HepG2 (cell line): ENCODE results near the gene MT1M. TPM values are rescaled to one million over a fixed set of nuclear protein-coding genes. Genes with fewer than 3 reads are reported as not detected.
A peak's percentile ranks its signal among the peaks of the same experiment; 100 is the strongest.

ENCODE experiments used
- CEBPZ ChIP-seq: IDR thresholded peaks from 2 replicates; pipeline ENCODE4 v1.6.1; 2012; ENCODE audit warnings: low read length, improper control_type of control experiment
- ISX ChIP-seq: sonication (generic); formaldehyde crosslinking; conservative IDR thresholded peaks from 2 replicates; pipeline ENCODE4 v1.5.0; 2020; ENCODE audit warnings: missing genetic modification reagents
- PTBP1 ChIP-seq: fragments of 200-400 bp; formaldehyde crosslinking; IDR thresholded peaks from 2 replicates; pipeline ENCODE4 v1.6.1; 2018; ENCODE audit warnings: low read length, low read depth; ENCODE audit not compliant: poor library complexity, severe bottlenecking
- TBX2 ChIP-seq: sonication (generic); formaldehyde crosslinking; IDR thresholded peaks from 2 replicates; pipeline ENCODE4 v1.5.0; 2020; ENCODE audit warnings: missing genetic modification reagents, mild to moderate bottlenecking, borderline replicate concordance
- THAP9 ChIP-seq: sonication (generic); formaldehyde crosslinking; IDR thresholded peaks from 2 replicates; pipeline ENCODE4; 2020; ENCODE audit warnings: missing genetic modification reagents, mild to moderate bottlenecking, borderline replicate concordance
- ZFYVE20 ChIP-seq: sonication (generic); formaldehyde crosslinking; IDR thresholded peaks from 2 replicates; pipeline ENCODE4 v1.8.0; 2023; ENCODE audit warnings: low read depth, mild to moderate bottlenecking, moderate library complexity, missing genetic modification reagents, borderline replicate concordance
- ZNF318 ChIP-seq: sonication (generic); formaldehyde crosslinking; IDR thresholded peaks from 2 replicates; pipeline ENCODE4 v1.4.0; 2020; ENCODE audit warnings: mild to moderate bottlenecking, missing genetic modification reagents
- polyA plus RNA-seq, 8 experiments: library from polyadenylated mRNA; depleted of rRNA in 3 of 8; stranded (reverse) in 7 of 8; unstranded in 1 of 8; fragments of >200 nt; fragmentation: Illumina TruSeq in 4 of 8; extraction: Trizol in 4 of 8; gene quantifications; 2 replicates each; pipeline versions ENCODE4 v1.2.1 to v1.2.3, GENCODE V29; 2011 to 2016; ENCODE audit warnings: low read depth in 4 of 8, missing spikeins in 1 of 8, mixed read lengths in 1 of 8; ENCODE audit not compliant: insufficient read depth in 1 of 8
- total RNA-seq, 5 experiments: library from RNA; depleted of rRNA; stranded (reverse); fragments of >200 nt; fragmentation: Illumina TruSeq; extraction: Trizol; gene quantifications; 2 replicates each; pipeline ENCODE4 v1.2.3, GENCODE V29; 2016; ENCODE audit warnings: low read depth in 1 of 5
- TF ChIP-seq, protein P1 (sequence below): sonication (generic); formaldehyde crosslinking; IDR thresholded peaks from 2 replicates; pipeline ENCODE4 v1.8.1; 2023; ENCODE audit warnings: mild to moderate bottlenecking, moderate library complexity, missing genetic modification reagents
- TF ChIP-seq, protein P2 (sequence below): IDR thresholded peaks from 2 replicates; pipeline ENCODE4 v1.6.1; 2016; ENCODE audit warnings: missing compliant biosample characterization, missing genetic modification reagents, borderline replicate concordance

The MT1M gene
- total and polyA plus RNA-seq, 2 of the 13 experiments (the other 11 are each of a cell fraction or from before 2014, with no cell fraction given): 4.6 TPM; not detected in 1

GRCh38 chr16:56637814-56638750, 5.6 kb downstream of the MT1M start, which contains the start of gene MT1A (continued):
- TF ChIP-seq ZNF318 (CRISPR knock-in tag) (0 out of 2 replicates have a peak, but pooled peaks have one; percentile 37), TBX2 (no peak; the same call in 1 of the 2 replicates), THAP9 (CRISPR knock-in tag) (no peak), ZFYVE20 (CRISPR knock-in tag) (no peak), PTBP1 (no peak), CEBPZ (no peak), ISX (CRISPR knock-in tag) (no peak)
- TF ChIP-seq, protein P1, sequence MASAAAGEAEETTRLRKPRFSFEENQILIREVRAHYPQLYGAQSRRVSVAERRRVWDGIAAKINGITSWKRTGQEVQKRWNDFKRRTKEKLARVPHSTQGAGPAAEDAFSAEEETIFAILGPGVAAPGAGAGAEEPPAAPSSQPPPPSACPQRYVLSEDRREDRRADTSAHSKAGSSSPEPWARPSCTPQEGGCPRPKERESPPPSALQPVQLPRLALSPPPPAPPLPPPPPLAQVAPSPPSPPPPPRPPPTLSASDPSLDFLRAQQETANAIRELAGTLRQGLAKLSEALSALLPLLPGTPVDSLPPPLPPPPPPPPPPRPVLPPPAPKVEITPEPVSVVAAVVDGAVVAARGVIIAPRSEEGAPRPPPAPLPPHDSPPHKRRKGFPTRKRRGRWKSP (CRISPR knock-in tag): peak; percentile 98
- TF ChIP-seq, protein P2, sequence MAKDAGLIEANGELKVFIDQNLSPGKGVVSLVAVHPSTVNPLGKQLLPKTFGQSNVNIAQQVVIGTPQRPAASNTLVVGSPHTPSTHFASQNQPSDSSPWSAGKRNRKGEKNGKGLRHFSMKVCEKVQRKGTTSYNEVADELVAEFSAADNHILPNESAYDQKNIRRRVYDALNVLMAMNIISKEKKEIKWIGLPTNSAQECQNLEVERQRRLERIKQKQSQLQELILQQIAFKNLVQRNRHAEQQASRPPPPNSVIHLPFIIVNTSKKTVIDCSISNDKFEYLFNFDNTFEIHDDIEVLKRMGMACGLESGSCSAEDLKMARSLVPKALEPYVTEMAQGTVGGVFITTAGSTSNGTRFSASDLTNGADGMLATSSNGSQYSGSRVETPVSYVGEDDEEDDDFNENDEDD (CRISPR knock-in tag): peak; percentile 20; the same call in 1 of the 2 replicates
